GM18870 (cell line): ENCODE measurements around the gene HOXC11.

Experiments used
- ATAC-seq: cut with Tn5 transposase; IDR thresholded peaks from one replicate; pipeline ENCODE4 v1.9.1; 2021; ENCODE audit warnings: moderate library complexity; ENCODE audit not compliant: unreplicated experiment

The HOXC11 gene

DNA sequence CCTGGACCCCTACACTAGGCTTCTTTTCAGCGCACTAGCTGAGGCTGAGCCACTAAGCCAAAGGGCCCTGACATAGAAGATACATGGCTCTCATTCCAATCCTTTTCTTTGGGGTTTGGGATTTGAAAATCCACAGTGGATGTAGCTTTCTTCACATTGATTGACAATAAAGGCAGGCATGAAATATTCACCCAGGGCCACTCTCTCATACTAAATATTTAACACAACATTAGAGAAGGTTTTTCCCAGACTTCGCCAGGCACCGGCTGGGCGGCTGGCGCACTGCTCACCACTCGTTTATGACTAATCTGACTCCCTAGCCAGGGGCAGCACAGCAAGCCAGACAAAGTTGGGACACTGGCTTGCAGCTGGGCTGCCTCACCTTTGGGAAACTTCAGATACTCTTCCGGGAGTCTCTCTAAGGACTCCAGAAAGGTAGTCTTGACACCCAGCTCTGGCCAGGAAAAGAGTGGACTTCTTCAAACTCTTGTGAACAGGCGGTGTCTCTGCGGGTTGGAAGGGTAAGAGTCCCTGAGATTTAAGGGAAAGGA is 699 bp upstream of the HOXC11 start:
- ATAC-seq, result no peak

DNA sequence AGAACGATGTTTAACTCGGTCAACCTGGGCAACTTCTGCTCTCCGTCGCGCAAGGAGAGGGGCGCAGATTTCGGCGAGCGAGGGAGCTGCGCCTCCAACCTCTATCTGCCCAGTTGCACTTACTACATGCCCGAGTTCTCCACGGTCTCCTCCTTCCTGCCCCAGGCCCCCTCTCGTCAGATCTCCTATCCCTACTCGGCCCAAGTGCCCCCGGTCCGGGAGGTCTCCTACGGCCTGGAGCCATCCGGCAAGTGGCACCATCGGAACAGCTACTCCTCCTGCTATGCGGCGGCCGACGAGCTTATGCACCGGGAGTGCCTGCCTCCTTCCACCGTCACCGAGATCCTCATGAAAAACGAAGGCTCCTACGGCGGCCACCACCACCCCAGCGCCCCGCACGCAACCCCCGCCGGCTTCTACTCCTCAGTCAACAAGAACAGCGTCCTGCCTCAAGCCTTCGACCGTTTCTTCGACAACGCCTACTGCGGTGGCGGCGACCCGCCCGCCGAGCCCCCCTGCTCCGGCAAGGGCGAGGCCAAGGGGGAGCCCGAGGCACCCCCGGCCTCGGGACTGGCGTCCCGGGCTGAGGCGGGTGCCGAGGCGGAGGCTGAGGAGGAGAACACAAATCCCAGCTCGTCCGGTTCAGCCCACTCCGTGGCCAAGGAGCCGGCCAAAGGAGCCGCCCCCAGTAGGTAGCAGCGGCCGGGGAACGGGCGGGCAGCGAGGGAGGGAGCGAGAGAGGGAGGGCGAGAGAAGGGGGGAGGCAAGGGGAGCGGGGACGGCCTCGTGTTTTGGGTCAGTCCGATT is 513 bp downstream of the HOXC11 start:
- no peak for ATAC-seq

DNA sequence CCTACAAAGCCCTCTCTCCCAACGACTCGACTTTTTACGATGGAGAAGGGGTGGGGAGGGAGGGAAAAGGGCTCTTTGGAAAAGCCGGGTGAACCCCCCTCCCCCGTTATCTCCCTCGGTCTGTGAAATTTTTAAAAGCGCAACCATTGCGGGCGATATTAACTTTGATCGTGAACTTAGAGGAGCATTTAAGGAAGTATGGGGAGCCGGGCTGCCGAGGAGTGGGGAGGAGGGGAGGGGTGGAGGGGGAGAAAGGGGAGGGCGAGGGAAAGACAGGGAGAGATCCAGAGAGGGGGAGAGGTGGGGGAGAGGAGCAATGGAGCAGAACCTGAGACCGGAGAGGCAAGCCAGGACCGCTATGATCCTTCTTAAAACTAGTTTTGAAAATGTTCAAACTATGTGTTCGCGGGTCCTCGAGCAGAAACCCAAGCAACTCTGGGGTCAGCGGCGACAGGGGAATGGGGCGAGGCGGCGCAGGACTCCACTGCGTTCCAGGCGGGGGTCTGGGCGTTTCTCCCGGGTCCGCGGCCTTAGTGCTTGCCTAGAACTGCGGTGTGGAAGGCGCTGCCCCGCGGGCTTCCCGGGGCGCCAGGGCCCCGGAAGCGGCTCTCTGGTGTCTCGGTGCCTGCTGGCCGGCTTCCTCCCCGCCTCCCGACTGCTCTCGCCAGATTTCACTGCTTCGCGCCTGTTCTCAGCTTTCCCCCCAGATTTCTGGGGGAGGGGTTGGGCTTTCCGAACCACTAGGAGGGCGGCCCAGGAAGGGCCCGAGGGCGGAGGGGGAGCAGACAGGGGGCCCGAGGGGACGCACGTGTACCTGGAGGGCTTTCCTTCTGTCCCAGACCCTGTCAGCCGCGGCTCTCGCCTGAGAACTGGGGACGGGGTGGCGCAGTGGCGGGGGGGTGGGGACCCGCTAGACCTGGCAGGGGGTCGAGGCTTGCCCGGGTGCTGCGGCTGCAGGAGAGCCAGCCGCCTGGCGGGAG is 1.4 kb downstream of the HOXC11 start, which contains the start of gene HOTAIR:
Gene HOTAIR (minus strand): TSS at position 871 of the 980 bp plus-strand sequence.
- ATAC-seq, result no peak

DNA sequence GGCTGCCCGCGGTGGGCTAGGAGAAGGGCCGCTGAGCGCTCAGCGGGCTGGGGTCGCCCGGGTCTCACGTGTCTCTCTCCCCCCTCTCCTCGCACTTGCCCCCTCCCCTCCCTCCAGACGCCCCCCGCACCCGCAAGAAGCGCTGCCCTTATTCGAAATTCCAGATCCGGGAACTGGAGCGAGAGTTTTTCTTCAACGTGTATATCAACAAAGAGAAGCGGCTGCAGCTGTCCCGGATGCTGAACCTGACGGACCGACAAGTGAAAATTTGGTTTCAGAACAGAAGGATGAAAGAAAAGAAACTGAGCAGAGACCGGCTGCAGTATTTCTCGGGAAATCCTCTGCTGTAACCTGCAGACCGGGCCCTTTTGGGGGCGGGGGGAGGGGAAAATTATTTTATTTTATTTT is 2.1 kb downstream of the HOXC11 start:
- ATAC-seq, result no peak

DNA sequence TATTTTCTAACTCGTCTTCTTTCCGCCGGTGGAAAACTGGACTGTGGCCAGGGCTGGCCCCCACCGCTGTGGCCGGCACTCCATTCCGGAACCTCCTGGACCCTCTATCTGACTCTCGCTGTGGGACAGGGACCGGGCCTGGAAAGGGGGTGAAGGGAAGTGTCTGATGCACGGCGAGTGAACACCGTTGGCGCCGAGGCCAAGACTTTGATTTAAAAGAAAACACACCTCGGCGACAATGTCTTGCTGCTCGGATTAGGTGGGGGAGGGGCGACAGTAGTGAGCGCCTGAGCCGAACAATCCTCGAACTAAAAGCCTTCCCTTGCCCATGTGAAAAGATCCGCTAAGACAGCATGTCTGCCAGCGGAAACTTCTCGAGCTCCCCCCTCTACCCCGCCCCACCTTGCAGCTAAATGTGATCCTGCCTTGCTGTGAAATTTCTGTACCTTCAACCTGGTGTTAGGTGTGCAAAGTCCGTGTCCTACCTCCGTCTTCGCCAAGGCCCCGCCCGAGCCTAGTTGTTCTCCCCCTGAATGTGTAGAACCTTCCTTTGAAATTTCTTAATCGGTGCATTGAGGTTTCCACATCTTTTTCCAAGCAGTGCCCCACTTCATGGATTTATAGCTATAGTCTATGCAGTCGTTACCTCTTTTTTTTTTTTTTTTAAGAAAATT is 2.7 kb downstream of the HOXC11 start:
- no peak for ATAC-seq

DNA sequence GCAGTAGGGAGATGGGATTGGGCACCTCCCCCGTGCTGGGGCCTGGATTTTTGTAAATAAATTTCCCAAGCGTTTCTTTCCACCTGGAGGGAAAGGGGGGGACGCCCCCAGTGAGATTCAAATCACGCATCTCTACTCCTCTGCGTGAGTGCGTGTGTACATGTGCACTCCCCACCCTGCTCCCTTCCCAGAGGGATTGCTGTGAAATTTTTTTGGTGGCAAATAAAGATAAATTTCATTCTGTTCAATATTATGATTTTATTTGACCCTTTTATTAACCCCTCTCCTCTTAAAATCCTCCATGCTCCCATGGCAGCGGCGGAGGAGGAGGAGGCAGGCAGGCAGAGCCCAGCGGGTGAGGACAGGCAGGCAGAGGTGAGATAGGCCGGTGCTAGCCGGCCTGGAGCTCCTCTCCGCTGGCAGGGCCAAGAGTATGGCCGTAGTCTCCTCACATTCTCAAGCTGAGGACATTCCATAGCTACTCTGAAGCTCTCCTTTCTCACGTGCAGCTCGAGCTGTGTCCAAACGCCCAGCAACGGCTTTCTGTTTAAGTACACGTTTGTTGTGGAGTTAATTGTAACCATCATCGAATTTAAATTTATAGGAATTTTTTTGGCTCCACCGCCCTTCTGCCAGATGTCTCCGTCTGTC is 3.4 kb downstream of the HOXC11 start:
- no peak for ATAC-seq

DNA sequence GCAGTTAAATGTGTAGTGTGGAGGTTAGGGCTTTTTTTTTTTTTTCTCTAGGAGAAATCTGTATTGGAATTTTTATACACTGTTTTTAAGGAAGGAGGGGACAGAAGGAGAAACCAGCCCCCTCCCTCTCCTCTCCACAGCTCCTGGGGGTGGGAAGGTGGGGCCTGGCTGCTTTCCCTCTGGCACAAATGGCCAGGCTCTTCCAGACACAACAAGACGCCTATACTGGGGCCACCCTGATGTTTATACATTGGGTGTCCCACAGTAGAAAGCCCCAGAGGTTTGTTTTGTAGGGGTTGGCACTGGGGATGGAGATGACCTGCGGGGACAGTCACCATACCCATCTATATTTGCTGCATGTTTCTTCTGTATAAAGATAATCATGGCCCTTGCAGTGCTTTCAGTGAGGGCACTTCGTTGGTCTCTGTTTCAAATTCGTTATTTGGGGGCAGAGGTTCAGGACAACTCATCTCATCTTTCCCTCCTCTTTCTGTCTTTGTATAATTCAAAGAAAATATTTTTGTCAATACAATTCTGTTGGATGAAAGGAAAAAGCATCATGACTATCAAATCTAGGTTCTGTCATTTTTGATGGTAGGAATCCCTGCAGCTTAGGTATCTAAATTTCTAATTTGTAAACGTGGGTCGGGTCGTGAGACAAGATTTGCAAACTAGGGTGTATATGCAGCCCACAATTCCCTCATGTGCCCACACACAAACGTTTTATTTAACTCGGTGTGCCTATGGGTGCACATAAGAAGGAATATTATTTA is 4.1 kb downstream of the HOXC11 start:
- ATAC-seq, result no peak

DNA sequence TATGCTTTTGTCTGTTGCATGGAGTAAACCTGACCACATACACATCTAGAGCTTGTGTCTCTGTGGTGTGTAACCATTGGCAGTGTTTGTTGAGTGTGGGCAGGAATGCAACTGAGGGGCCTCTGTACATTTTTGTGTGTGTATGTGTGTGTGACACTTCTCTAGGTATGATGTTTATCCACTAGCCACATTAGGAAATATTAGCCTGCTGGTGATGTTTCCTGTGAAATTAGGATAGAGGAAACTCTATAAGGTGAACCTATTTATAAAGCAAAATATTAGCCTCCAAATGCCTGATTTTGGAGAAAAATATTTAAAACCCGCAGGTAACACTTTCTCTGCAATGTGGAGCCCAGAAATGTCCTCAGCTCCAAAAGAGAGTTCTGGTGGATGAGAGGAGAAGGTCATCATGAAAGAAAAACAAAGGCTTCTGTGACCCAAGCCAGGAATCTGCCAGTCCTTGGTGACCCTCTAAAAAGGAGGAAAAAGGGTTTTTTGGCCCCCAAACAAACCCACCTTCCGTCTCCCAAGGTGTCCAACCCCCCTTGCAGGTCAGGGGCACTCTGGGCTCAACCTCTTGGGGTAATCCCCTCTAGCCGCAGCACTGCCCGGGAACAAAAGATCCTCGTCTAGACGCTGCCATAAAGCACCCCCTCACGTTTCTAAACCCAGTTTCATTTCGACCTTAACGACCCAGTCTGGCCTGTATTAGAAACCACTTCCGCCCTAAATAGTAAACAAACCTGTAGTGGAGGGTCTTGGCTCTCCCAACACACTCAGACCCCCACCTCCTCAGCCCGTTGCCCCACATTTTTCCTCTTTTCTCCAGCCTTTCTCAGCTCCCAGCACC is 4.9 kb downstream of the HOXC11 start:
- ATAC-seq, result no peak

DNA sequence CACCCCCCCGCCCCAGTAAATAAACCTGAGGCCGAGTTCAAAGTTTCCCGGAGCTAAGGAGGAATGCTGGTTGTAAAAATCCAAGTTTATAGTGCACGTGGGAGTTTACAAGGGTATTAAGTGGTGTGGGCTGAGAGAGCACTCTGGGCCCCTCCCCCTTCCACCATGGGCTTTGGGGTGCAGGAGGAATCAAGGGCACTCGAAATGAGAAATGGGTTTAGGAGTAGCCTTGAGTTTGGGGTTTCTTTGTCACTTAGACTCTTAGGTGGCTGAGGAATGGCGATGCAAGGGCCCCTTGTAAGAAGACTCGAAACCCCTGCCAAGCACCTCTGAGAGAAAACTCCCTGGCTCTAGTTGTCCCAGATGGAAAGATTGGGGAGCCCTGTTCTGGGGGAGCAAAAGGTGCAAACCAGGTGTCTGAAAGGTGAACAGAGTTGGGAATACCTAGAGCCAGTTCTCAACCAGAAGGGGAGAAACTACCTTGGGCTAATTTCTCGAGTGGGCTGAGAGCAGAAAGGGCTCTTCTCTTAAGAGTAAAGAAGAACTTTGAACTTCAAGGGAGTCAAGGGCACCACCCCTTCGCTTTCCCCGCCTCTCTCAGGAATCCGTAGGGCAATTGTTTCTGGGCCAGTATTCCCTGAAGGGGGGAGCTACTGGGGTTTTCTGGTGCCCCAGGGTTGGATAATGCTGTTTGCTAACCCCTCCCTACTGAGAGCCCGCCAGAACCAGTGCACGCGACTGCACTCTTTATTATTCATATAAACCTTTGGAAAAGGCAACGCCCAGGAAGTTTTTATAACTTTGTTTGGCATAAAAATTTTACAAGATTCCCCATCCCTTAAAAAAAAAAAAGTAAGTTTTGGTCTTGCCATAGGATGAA is 5.8 kb downstream of the HOXC11 start:
- no peak for ATAC-seq

DNA sequence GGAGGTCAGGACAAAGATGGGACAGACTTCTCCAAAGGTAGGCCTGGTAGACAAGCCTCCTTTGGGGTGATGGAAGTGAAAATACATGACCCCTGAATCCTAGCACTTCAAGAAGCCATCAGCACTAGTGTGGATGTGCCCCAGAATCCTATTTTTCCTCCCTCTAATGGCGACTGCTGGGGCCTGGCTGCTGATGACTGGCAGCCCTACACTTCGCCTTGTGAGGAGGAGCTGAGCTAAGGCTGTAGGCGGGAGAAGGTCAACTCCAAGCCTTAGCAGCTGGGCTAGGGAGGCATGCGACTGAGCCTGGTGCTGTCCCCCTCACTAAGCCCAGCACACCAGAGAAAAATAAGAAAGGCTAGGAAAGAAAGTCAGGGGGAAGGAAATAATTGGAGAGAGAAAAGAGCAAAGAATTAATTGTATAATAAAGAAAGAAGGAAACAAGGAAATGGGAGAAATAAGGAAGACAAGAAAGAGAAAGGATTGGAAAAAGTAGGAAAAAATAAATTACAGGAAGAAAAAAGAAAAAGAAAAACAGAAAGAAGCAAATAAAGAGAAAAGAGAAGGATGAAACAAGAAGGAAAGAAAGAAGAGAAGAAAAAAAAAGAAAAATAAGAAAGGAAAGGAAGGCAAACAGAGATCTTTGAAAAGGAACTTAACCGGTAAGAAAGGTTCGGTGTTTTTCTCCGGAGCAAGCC is 7.3 kb downstream of the HOXC11 start:
- no peak for ATAC-seq

DNA sequence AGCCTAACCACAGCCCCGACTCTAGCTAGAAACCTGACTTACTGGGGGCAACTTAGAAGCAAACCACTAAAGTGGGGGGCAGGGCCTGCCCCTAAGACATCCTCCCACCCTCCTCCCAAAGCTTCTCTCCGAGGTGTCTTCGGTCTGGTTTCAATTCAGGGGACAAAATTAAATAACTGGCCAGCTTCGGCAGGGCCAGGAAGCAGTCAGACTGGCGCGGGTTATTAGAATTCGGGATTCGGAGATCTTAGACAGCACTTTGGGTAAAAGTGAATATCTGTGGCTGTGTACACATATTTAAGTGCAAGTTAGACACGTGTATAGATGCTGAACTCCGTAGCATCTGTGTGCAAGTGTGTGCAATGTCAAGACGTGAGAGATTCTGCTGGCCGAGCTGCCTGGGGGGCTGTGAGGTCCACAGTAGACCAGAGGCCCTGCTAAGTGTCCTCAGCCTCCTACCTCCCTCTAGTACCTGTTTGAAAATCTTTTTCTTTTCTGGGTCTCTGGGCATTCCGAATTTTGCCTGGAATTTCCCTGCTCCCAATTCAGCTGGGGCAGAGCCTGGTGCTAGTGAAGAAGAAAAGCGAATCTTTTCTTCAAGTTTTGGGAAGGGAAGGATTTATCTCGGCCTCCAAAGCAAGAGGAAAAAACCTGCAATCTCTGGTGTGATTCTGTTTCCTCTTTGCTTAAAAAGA is 8.0 kb downstream of the HOXC11 start:
- ATAC-seq, result no peak

DNA sequence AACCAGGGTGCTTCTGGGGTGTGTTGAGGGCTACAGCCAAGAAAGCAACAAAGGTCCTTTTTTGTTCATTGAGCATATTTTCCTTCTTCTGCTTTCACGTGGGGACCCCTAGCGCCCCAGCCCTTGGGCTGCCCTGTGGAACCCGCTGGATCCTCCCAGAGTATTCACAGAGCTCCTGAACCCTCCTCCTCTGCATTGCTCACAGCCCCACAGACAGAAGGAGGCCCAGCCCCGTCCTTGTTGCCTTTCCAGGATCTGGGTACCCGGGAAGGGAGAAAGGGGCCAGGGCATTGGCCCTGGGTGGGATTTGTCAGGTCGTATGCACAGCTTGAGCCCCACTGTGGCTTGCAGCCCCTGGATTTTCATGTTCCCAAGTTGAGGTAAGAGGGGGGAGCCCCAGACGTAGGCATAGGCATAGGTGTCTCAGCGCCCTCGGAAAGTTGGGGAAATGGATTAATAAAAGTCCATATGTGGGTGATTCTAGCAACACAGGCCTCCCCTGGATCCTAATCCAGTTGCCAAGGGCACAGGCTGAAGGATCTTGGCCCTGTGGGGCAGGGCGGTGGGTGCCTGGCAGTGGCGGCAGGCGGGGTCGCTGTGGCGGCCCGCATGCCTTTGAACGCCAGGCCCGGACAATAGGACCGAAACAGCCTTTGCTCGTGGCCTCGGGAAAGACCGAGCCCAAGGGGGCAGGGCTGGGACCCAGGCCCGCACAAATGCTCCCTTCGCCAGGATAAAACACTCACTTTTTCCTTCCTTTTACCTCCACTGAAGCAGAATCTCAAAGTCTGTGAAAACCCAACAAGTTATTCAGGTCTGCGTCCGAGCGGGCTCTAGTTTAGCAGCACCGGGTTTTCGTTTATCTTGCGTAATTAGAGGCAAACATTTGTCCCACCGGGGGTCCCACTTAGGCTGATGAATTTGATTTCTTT is 9.0 kb downstream of the HOXC11 start:
- ATAC-seq, result no peak

DNA sequence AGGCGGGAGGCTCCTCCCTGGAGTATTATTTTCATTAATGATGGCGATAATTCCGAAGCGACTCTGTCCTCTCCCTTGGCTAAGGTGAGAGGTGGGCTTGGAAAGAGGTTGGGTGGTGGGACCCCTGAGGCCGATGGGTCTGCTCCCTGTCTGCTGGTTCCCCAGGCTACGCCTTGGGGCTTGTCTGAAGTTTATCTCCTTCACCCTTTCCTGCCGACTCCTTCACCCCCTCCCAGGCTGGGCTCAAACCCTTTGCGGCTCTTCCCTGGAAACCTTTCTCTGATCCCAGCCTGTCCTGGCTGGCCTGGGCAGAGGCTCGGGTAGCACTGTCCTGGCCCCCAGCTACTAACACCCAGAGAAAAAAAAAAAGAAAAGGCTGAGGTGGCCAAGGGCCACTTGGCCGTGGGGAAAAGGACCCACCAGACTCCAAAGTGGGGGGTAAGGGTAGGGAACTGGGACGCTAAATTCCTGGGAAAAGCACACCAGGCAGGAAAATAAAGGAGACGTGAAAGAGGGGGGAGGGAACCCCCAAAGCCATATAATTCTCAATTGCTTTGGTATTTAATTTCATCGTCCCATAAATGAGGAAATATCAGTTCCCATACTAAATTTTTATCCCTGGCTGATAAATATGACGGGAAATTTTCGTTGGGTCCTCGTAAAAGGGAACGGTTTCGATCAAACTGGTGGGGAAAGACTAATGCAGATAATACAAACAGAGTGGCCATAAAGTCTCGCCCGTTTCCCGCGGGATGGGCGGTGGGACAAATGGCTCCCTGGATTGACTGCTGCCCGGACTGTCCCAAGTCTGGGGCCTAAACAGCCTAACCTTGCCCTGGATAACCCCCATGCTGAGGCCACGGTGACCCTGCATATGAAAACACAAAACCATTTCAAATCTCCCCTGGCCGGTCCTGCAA is 10.0 kb downstream of the HOXC11 start:
- ATAC-seq, result no peak

DNA sequence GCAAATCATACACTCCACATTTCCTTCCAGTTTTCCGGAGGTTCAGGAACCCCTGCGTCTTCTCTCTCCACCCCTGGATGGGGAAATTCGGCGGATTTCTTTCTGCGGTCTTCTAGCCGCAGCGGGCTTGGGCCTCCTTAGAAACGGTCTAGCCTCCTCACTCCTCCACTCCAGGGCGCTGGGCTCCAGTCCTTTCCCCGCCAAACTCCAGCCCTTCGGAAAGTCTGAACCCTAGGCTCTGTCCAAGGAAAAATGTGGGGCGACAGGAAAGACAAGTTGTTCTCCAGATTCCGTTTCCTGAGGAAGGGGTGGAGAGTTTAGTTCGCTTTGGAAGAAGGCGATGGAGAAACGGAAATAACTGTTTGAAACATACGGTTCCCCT is 10.6 kb downstream of the HOXC11 start:
- ATAC-seq, result no peak
